ENCODE results near the gene EEF1AKMT2. TPM values are rescaled to one million over a fixed set of nuclear protein-coding genes. Genes with fewer than 3 reads are reported as not detected.

Gene EEF1AKMT2
- 16.3 TPM for polyA plus RNA-seq (2013, experiment 1 of 2)
- polyA plus RNA-seq (2013, experiment 2 of 2): 15.8 TPM

- H3K36me3 ChIP-seq (ENCODE audit: control insufficient read depth, insufficient read depth, low read length): peaks cover 6% of the 10 kb centered on the region
- H4K8ac ChIP-seq (ENCODE audit: low read depth, low read length): peak within 1 kb of the TSS; percentile 16
- no peak within 1 kb of the TSS for H2BK120ac ChIP-seq (ENCODE audit: low read depth, low read length)
- peak within 1 kb of the TSS; percentile 17 for H3K23ac ChIP-seq (ENCODE audit: low read length)
- H2BK15ac ChIP-seq (replicated peaks; ENCODE audit: low read depth): no peak within 1 kb of the TSS
- H3K27me3 ChIP-seq (ENCODE audit: insufficient read depth, low read length, poor library complexity): no peaks in the 10 kb centered on the region
- peak within 1 kb of the TSS; percentile 45 for H3K4me3 ChIP-seq (ENCODE audit: low read length)
- peak within 1 kb of the TSS; percentile 97 for H3K56ac ChIP-seq (ENCODE audit: low read length)
- H2AK5ac ChIP-seq (ENCODE audit: low read length): no peak within 1 kb of the TSS
- no peaks in the 10 kb centered on the region for H3K4me1 ChIP-seq (ENCODE audit: control insufficient read depth, low read depth, low read length)
- peaks cover 7% of the 10 kb centered on the region for H3K79me2 ChIP-seq (ENCODE audit: control insufficient read depth, insufficient read depth, low read length)
- H3K4ac ChIP-seq (ENCODE audit: low read depth, low read length): peak within 1 kb of the TSS; percentile 92
- H3K27ac ChIP-seq (ENCODE audit: low read depth, low read length): peak within 1 kb of the TSS; percentile 88
- peak; percentile 95 for DNase-seq
- H4K5ac ChIP-seq (ENCODE audit: low read length): no peak within 1 kb of the TSS
- peak within 1 kb of the TSS; percentile 93 for H3K9ac ChIP-seq (ENCODE audit: low read length)
- peak within 1 kb of the TSS; percentile 70 for H3K4me2 ChIP-seq (ENCODE audit: low read length)
- H3K79me1 ChIP-seq (ENCODE audit: low read length): peaks cover 4% of the 10 kb centered on the region
- WGBS (ENCODE audit: extremely low coverage, insufficient coverage, low lambda C conversion rate): no CpG with 5 or more reads among the region's 79 CpGs
- H3K18ac ChIP-seq (ENCODE audit: low read length): peak within 1 kb of the TSS; percentile 81
- H2BK5ac ChIP-seq (ENCODE audit: low read length): peak within 1 kb of the TSS; percentile 52
Observed at GRCh38 chr10:124791547-124792348, at the start of gene EEF1AKMT2. Gene EEF1AKMT2, minus strand, starts transcription at chr10:124791887. Its CDS starts 54 bp downstream, at chr10:124791833.

GRCh38 chr10:124837687-124838086, 46.0 kb upstream of the EEF1AKMT2 start:
- H3K56ac ChIP-seq (ENCODE audit: low read length): no peak overlapping the region
- no peak overlapping the region for H3K4ac ChIP-seq (ENCODE audit: low read depth, low read length)
- H3K9ac ChIP-seq (ENCODE audit: low read length): no peak overlapping the region
- H2BK5ac ChIP-seq (ENCODE audit: low read length): no peak overlapping the region
- WGBS (ENCODE audit: extremely low coverage, insufficient coverage, low lambda C conversion rate): no CpG with 5 or more reads among the region's 2 CpGs
- H3K4me3 ChIP-seq (ENCODE audit: low read length): no peak overlapping the region
- no peak overlapping the region for H4K5ac ChIP-seq (ENCODE audit: low read length)
- H3K4me2 ChIP-seq (ENCODE audit: low read length): no peak overlapping the region
- H3K18ac ChIP-seq (ENCODE audit: low read length): no peak overlapping the region
- H4K8ac ChIP-seq (ENCODE audit: low read depth, low read length): no peak overlapping the region
- no peak overlapping the region for H3K27ac ChIP-seq (ENCODE audit: low read depth, low read length)
- no peaks in the 10 kb centered on the region for H3K79me1 ChIP-seq (ENCODE audit: low read length)
- H2BK120ac ChIP-seq (ENCODE audit: low read depth, low read length): no peak overlapping the region
- H2AK5ac ChIP-seq (ENCODE audit: low read length): no peak overlapping the region
- no peaks in the 10 kb centered on the region for H3K79me2 ChIP-seq (ENCODE audit: control insufficient read depth, insufficient read depth, low read length)
- no peak overlapping the region for H2BK15ac ChIP-seq (replicated peaks; ENCODE audit: low read depth)
- no peak overlapping the region for H3K23ac ChIP-seq (ENCODE audit: low read length)
- H3K36me3 ChIP-seq (ENCODE audit: control insufficient read depth, insufficient read depth, low read length): peaks cover 9% of the 10 kb centered on the region
- no peaks in the 10 kb centered on the region for H3K4me1 ChIP-seq (ENCODE audit: control insufficient read depth, low read depth, low read length)
- DNase-seq: no peak
- no peaks in the 10 kb centered on the region for H3K27me3 ChIP-seq (ENCODE audit: insufficient read depth, low read length, poor library complexity)

DNA sequence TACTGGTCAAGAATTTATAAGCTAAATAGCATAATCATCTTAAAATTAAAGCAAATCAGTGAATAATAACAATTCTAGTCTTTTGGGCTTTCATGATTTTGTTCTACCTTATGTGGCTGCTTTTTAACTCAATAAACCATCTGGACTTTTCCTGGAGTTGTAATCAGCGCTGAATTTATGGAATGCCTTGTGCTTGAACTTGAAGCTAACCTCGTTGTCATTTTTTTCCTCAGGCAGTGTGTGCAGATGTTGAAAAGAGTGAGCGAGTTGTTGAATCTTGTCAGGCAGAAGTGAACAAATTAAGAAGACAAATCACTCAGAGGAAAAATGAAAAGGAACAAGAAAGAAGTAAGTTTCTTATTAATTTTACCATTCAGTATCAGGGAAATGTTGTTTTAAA, 39.4 kb upstream of the EEF1AKMT2 start:
- no peak overlapping the region for H2AK5ac ChIP-seq (ENCODE audit: low read length)
- H2BK120ac ChIP-seq (ENCODE audit: low read depth, low read length): no peak overlapping the region
- H4K8ac ChIP-seq (ENCODE audit: low read depth, low read length): no peak overlapping the region
- no peak overlapping the region for H3K18ac ChIP-seq (ENCODE audit: low read length)
- H3K4me3 ChIP-seq (ENCODE audit: low read length): no peak overlapping the region
- H3K9ac ChIP-seq (ENCODE audit: low read length): no peak overlapping the region
- H3K79me1 ChIP-seq (ENCODE audit: low read length): no peaks in the 10 kb centered on the region
- H3K23ac ChIP-seq (ENCODE audit: low read length): no peak overlapping the region
- peaks cover 9% of the 10 kb centered on the region for H3K36me3 ChIP-seq (ENCODE audit: control insufficient read depth, insufficient read depth, low read length)
- DNase-seq: no peak
- no peak overlapping the region for H3K4ac ChIP-seq (ENCODE audit: low read depth, low read length)
- H3K4me1 ChIP-seq (ENCODE audit: control insufficient read depth, low read depth, low read length): no peaks in the 10 kb centered on the region
- no peak overlapping the region for H2BK5ac ChIP-seq (ENCODE audit: low read length)
- no peaks in the 10 kb centered on the region for H3K27me3 ChIP-seq (ENCODE audit: insufficient read depth, low read length, poor library complexity)
- H3K4me2 ChIP-seq (ENCODE audit: low read length): no peak overlapping the region
- no peak overlapping the region for H3K56ac ChIP-seq (ENCODE audit: low read length)
- H2BK15ac ChIP-seq (replicated peaks; ENCODE audit: low read depth): no peak overlapping the region
- no CpG with 5 or more reads among the region's 3 CpGs for WGBS (ENCODE audit: extremely low coverage, insufficient coverage, low lambda C conversion rate)
- no peak overlapping the region for H3K27ac ChIP-seq (ENCODE audit: low read depth, low read length)
- H3K79me2 ChIP-seq (ENCODE audit: control insufficient read depth, insufficient read depth, low read length): no peaks in the 10 kb centered on the region
- no peak overlapping the region for H4K5ac ChIP-seq (ENCODE audit: low read length)

- Histone ChIP-seq H3K27me3 (ENCODE audit: insufficient read depth, low read length, poor library complexity) (no peaks in the 10 kb centered on the region), H3K4ac (ENCODE audit: low read depth, low read length) (no peak overlapping the region), H3K9ac (ENCODE audit: low read length) (no peak overlapping the region), H2BK15ac (replicated peaks; ENCODE audit: low read depth) (no peak overlapping the region), H2BK120ac (ENCODE audit: low read depth, low read length) (no peak overlapping the region), H3K4me3 (ENCODE audit: low read length) (no peak overlapping the region), H3K79me2 (ENCODE audit: control insufficient read depth, insufficient read depth, low read length) (no peaks in the 10 kb centered on the region), H4K8ac (ENCODE audit: low read depth, low read length) (no peak overlapping the region), H3K4me1 (ENCODE audit: control insufficient read depth, low read depth, low read length) (no peaks in the 10 kb centered on the region), H3K36me3 (ENCODE audit: control insufficient read depth, insufficient read depth, low read length) (peaks cover 8% of the 10 kb centered on the region), H3K23ac (ENCODE audit: low read length) (no peak overlapping the region), H3K79me1 (ENCODE audit: low read length) (no peaks in the 10 kb centered on the region), H3K56ac (ENCODE audit: low read length) (no peak overlapping the region), H3K4me2 (ENCODE audit: low read length) (no peak overlapping the region), H3K18ac (ENCODE audit: low read length) (no peak overlapping the region), H4K5ac (ENCODE audit: low read length) (no peak overlapping the region), H2AK5ac (ENCODE audit: low read length) (no peak overlapping the region), H3K27ac (ENCODE audit: low read depth, low read length) (no peak overlapping the region), H2BK5ac (ENCODE audit: low read length) (no peak overlapping the region)
- no peak for DNase-seq
Observed at GRCh38 chr10:124830445-124830844, 38.8 kb upstream of the EEF1AKMT2 start.

DNA sequence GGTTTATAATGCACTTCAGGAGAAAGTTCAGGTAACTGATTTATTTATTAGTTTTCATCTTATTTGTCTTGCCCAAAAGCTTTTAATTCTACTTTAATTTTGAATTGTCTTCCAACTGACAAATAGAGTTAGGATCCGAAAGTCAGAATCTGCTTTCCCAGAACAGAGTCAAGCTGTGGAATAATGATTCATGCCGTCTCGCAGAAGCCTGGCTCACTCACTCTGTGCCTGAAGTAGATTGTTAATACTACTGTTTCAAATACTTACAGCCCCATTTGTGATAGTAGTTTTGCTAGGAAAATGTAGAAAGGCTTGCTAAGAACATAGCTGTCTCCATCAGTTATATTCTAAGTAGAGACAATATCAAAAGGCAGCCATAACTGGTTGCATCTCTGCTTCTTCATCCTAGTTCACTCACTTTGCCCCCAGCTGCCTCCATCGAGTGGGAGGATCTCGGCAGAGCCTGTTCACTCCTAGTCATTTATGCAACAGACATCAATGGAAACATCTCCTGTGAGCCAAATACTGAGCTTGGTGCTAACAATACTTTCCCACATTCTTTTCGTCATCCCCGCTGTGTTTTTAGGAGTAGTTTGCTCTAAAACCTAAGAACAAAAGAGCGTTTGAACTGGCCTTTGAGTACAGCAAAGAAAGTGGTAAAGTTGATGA, 37.9 kb upstream of the EEF1AKMT2 start:
- H4K8ac ChIP-seq (ENCODE audit: low read depth, low read length): no peak overlapping the region
- H4K5ac ChIP-seq (ENCODE audit: low read length): no peak overlapping the region
- H3K4me3 ChIP-seq (ENCODE audit: low read length): no peak overlapping the region
- H3K27me3 ChIP-seq (ENCODE audit: insufficient read depth, low read length, poor library complexity): no peaks in the 10 kb centered on the region
- DNase-seq: no peak
- H3K23ac ChIP-seq (ENCODE audit: low read length): no peak overlapping the region
- H3K79me1 ChIP-seq (ENCODE audit: low read length): no peaks in the 10 kb centered on the region
- H2BK120ac ChIP-seq (ENCODE audit: low read depth, low read length): no peak overlapping the region
- H3K4me2 ChIP-seq (ENCODE audit: low read length): no peak overlapping the region
- no peak overlapping the region for H3K9ac ChIP-seq (ENCODE audit: low read length)
- peaks cover 4% of the 10 kb centered on the region for H3K36me3 ChIP-seq (ENCODE audit: control insufficient read depth, insufficient read depth, low read length)
- H3K56ac ChIP-seq (ENCODE audit: low read length): no peak overlapping the region
- H3K79me2 ChIP-seq (ENCODE audit: control insufficient read depth, insufficient read depth, low read length): no peaks in the 10 kb centered on the region
- H3K4me1 ChIP-seq (ENCODE audit: control insufficient read depth, low read depth, low read length): no peaks in the 10 kb centered on the region
- WGBS (ENCODE audit: extremely low coverage, insufficient coverage, low lambda C conversion rate): no CpG with 5 or more reads among the region's 8 CpGs
- H3K4ac ChIP-seq (ENCODE audit: low read depth, low read length): no peak overlapping the region
- no peak overlapping the region for H3K27ac ChIP-seq (ENCODE audit: low read depth, low read length)
- H3K18ac ChIP-seq (ENCODE audit: low read length): no peak overlapping the region
- no peak overlapping the region for H2AK5ac ChIP-seq (ENCODE audit: low read length)
- no peak overlapping the region for H2BK15ac ChIP-seq (replicated peaks; ENCODE audit: low read depth)
- no peak overlapping the region for H2BK5ac ChIP-seq (ENCODE audit: low read length)
